HG02610 (cell line): ENCODE results near the gene CIBAR2.

Experiments
- ATAC-seq: cut with Tn5 transposase; IDR thresholded peaks from one replicate; pipeline ENCODE4 v1.9.1; 2021; ENCODE audit warnings: mild to moderate bottlenecking, moderate library complexity; ENCODE audit not compliant: unreplicated experiment

CIBAR2 gene

DNA sequence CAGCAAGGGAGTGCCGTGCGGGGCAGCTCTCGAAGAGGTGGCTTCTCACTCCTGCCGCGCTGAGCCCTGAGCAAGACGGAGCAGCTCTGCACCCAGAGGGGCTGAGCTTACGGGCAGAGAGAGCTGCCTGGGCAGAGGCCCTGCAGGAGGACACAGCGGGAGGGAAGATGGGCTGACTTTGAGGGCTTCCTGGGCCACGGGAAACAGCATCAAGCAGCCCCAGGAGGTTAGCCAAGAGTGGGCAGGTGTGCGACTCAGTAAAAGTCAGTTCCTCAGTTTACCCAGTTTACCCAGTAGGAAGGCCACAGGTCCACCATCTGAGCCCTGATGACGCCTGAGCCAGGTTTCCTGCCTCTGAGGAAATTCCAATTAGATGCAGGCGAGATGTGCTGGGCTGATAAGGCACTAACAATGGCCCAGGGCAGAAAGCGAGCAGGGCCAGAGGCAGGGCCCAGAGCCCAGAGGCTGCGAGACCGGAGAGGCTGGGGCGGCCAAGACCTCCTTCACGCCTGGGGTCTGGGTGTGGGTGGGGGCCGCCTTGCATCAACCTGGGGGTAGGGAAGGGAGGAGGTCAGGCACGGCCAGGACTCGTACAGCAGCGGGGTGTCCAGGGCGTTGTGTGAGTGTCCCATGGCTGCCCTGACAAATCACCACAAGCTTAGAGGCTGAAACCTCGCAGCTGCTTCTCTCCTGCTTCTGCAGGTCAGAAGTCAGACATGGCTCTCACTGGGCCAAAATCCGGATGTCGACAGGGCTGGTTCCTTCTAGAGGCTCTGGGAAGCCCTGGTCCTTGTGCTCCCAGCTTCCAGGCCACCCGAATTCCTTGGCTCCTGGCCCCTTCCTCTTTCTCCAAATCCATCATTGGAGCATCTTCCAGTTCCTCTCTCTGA lies 32.0 kb upstream of the CIBAR2 start:
- no peak for ATAC-seq

DNA sequence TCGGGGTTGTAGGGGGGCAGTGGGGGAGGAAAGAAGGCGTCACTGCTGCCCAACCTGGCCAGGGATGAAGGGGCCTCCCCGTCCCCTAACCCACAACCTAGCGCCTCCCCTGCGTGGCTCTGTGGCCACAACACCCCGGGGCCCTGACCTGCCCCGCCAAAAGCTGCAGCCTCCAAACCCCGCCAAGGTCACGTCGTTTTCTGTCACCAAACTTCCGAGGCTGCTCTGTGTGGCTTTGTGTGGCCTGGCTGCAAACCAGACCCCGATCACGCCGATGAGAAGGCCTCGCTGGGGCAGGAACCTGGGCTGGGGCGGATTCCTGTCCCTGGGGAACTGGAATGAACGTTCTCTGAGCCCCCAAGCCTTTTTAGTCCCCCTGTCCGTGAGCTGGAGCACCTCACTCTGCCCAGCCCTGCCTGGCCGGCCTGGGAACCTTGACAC lies 30.5 kb upstream of the CIBAR2 start:
- no peak for ATAC-seq

DNA sequence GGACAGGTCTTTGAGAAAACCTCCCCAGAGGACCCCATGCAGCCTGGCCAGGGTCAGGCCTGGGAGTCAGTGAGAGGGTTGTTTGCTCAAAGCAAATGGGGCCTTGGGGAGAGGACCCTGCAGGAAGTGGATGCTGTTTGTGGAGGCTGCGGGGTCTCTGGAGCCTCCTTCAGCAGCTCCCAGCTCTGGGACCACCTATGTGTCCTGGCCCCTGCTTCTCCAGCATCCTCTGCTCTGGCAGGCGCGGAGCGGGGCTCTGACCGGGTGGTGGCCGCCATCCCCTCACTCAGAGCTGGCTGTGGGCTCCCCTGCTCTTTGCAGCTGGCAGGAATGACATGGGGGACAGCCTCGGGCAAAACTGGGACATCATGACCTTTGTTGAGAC lies 29.8 kb upstream of the CIBAR2 start:
- ATAC-seq = no peak

DNA sequence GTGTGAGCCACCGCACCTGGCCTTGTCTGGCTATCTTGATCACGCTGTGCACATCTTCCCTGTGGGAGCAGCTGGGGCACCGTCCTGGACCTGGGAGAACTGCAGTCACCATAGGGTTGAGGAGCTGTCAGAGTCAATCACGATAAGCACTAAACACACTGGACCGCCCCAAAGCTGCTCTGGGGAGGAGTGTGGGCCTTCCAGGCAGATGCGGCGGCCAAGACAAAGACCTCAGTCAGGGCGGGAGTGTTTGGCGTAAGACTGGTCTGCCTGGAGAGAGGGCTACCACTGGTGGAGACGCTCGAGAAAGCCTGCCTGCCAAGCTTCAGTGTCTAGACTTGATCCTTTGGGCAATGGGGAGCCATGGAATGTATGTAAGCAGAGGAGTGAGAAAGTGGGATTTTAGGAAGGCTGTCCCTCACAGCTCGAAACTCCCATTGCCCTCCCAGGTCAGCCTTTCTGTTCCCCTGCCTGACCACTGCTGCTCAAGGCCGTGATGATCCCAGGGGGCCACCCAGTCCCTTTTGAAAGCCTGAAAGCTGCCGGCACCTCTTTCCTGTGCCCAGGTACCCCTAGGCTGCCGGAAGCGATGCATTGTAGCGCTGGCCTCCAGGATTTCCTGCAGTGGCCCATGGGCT lies 29.3 kb upstream of the CIBAR2 start:
- no peak for ATAC-seq

DNA sequence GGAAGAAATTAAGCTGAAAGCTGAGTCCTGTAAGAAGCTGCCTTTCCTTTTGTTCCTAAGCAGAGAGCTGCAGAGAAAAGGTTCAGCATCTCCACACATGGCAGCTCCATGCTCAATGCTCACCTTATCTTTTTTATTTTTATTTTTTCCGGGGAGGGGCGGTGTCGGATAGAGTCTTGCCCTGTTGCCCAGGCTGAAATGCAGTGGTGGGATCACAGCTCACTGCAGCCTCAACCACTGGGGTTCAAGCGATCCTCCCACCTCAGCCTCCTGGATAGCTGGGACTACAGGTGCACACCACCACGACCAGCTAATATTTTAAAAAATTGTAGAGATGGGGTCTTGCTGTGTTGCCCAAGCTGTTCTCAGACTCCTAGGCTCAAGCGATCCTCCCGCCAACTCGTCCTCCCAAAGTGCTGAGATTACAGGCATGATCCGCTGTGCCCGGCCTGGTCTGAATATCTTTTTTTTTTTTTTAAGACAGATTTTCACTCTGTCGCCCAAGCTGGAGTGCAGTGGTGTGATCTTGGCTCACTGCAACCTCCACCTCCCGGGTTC lies 28.3 kb upstream of the CIBAR2 start:
- ATAC-seq = no peak

DNA sequence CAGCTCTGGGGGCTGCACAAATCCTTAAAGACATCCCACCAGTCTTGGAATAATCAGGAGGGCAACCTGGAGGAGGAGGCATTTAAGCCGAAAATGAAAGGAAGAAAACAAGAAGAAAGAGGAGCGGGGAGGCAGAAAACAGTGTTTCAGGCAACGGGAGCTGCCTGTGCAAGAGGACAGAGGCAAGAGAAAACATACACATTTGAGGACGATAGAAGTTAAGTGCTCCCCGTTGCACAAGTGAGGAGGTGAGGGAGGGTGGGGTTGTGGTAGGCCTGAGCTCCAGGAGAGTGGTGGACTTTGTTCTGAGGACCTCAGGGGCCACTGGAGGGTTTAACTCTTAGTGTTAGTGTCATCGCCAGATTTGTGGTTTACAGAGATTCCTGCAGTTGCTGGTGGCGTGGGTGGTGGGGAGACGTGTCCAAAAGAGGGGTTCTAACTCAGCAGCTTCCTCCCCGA lies 27.6 kb upstream of the CIBAR2 start:
- no peak for ATAC-seq

DNA sequence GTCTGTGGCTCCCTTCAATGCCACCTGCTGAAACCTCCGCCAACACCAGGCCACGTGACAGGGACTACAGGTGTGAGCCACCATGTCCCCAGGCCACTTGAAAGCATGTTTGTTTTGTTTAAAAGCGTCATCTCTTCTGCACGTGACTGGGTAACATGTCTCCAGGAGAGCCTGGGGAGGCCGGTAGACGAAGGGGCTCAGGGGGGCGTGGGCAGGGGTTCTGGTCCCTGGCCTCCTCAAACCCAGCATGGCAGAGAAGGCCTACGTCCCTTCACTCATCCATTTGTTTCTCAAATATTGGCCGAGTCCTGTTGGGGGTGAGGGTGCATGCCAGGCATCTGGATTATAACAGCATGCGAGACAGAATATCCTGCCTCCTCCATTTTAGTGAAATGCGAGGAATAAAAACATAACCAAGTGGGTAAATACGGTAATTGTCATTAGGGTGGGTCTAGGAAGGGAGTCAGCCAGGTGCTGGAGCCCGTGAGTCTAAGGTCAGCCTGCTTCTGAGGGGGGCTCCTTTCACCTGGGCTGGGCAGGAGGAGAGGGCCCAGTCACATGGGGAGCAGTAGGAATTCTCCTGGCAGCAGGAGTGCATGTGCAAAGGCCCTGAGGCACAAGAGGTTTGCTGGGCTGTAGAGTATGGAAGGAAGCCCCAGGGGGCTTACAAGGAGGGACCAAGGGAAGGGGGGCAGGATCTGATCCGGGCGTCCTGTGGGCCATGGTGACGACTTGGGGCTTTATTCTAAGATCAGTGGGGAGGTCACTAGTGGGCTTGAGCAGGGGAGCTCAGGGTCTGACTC lies 26.8 kb upstream of the CIBAR2 start:
- no peak for ATAC-seq

DNA sequence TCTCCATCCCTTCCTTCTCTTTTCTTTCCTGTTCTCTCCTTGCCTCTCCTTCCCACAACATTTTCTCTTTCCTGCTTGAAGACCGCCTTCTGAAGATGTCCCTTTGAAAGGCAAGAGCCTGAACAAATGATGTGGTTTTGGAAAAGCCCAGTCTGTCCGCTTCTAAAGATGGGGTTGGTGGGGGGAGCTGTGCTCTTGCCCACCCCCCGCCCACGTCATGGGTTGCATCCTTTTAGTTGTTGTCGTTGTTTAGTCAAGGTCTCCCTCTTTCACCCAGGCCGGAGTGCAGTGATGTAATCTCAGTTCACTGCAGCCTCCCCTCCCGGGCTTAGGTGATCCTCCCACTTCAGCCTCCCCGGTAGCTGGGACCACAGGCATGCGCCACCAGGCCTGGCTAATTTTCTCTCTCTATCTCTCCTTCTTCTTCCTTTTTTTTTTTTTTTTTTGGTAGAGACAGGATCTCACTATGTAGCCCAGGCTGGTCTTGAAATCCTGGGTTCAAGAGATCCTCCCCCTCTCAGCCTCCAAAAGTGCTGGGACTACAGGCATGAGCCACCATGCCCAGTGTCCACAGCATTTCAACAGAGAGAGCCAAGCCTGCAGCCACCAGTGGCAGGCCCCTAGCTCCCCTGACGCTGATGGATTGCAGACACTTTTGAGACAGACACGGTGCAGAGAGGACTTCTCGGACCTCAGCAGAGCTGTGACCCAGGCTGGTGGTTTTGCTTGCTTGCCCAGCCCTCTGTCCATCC lies 26.0 kb upstream of the CIBAR2 start:
- no peak for ATAC-seq

DNA sequence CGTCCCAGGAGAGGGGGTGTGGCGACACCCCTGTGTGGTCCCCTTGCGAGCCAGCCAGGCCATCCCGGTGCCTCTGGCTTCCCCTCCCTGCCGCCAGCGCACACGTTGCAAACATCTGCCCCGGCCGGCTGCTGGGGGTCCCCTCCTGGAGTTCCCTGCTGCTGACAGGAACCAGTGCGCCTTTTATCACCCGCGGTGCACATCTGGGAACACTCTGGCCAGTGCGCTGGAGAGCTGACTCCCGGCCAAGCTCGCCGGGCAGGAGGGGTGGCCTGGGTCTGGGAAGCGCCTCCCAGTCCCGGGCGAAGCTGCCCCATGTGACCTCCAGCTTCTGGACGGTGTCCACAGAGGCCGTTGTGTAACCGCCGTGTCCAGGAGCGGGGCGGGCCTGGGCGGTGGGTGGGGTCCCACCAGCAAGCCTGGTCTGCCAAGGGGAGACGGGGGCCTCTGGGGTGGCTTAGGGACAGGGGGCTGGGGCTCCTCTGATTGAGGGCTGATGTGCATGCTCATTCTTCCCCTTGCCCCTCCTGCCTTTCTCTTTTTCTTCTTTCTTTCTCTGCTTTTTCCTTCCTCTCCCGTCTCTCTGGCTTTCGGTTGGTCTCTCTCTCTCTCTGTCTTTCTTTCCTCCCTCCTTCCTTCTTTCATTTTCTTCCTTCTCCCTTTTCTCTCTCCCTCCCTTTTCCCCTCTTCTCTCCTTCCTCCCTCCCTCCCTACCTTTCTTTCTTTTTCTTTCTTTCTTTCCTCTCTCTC lies 25.2 kb upstream of the CIBAR2 start:
- no peak for ATAC-seq

DNA sequence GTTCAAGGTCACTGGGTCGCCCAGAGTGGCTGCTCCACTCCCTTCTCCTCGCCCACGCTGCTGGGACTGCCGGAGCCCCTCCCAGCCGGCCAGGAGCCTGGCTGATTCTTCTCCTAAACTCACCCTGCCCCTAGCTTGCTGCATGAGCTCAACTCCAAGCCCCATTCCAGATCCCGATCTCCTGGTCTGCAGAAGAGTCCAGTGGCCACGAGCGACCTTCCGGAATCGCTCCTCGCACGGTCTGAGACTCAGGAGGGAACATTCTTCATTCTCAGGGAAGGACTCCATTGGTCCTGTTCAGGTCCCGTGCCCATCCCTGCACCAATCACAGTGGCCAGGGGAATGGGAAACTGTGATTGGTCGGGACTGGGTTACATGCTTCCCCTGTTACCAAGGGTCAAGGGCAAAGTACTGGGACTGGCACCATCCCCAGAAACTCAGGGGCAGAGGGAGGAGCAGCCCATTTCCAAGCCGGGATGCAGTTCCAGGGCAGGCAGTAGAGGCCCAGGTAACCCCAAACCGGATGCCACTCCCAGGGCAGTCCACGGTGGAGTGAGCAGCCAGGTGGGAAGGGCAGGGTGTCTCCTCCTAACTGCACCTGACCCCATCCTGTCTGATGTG lies 24.5 kb upstream of the CIBAR2 start:
- no peak for ATAC-seq

DNA sequence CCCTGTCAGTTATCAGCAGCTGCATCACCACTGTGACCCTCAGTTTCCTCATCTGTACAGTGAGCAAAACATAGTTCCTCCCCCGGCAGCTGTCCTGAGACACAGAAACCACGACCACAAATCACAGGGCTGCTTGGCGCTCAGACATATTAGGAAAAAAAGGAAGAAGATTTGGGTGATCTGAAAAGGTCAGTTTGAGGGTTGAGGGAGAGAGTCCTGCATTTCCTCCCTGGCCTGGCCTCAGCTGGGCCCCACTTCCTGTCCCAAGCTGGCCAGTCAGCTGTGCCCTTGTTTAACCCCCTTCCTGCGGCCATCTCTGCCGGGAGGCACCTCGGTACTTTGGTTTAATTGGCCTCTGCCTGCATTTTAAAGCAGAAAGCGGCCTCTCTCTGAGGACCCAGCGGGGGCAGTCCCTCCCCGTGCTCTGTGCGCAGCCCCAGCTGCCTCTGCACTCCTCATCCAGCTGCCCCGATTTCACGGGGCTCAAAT lies 24.0 kb upstream of the CIBAR2 start:
- ATAC-seq = no peak

DNA sequence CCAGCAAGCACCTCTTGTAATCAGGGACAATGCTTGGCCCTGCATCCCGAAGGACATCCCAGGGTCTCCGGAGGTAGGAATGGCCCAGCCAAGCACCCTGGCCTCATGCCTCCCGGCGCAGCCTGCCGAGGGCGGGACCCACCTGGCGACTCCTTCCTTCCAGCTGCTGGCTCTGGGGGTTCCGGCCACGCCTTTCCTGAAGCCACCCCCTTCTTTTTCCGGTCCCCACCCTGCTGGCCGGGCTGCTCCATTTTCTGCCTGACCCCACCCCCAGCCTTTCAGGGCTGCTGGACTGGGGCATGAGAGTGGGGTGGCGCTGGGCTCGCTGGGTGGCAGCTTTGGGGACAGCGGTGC lies 22.5 kb upstream of the CIBAR2 start:
- ATAC-seq = no peak

DNA sequence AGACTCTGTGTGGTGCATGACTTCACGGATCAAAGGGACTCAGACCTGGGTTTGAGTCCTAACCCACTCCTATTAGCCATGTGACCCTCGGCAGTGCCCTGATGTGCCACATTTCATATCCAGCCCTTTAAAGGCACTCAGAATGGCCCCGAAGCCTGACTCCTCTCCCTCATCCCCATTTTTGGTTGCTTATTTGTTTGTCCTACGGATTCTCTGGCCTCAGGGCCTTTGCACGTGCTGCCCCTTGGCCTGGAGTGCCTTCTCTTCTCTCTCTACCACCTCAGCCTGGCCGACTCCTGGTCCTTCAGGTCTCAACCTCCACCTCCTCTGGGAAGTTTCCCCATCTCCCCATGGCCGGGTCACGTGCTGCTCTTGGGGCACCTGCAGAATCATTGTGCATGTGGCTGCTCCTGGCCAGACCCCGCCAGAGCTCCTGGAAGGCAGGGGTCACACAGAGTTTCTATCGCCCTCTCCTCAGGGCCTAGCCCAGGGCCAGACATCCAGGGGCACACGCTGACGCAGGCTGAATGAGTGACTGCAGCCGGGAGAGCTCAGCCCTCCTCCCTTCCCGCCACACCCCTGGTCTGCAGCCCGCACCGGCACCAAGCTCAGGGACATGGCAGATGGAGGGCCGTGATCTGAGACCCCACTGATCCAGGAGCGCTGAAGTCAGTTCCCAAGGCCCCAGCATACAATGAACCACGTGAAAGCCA lies 22.0 kb upstream of the CIBAR2 start:
- ATAC-seq = no peak

DNA sequence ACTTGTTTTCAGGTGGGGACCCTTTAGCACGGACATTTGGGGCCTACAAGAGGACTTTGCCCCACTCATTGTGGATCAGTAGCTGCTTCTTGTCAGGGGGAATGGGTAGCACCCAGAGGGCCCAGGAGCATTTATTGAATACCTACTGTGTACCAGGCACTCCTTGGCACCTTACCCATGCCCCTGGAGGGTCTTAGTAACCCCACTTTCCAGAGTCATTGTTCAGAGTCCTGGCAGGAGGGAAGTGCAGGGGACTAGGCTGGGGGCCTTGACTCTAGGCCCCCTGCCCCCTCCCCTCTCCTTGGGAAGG lies 21.0 kb upstream of the CIBAR2 start:
- ATAC-seq = no peak

DNA sequence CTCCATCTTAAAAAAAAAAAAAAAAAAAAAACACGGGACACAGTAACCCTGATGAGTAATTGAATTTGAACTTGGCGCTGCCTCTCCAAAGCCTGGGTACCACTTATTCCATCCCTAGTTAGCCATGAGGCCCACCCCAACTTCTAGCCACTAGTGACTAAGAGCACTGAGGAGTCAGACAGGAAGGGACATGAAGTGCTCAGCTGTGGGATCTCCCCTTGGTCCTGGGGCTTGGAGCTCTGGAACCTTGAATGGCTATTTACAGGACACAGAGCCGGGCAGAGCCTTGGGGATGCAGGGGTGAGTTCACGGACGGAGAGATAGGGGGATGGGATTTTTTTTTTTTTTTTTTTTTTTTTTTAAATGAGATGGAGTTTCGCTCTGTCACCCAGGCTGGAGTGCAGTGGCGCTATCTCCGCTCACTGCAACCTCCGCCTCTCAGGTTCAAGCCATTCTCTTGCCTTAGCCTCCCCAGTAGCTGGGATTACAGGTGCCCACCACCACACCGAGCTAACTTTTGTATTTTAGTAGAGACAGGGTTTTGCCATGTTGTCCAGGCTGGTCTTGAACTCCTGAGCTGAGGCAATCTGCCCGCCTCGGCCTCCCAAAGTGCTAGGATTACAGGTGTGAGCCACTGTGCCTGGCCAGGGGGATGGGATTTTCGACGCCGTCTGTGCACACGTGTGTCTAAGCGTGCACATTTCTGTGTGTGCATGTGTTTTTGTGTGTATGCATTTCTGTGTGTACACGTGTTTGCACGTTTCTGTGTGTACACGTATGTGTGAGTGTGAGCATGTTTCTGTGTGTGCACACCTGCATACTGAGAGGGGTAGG lies 20.4 kb upstream of the CIBAR2 start:
- no peak for ATAC-seq

DNA sequence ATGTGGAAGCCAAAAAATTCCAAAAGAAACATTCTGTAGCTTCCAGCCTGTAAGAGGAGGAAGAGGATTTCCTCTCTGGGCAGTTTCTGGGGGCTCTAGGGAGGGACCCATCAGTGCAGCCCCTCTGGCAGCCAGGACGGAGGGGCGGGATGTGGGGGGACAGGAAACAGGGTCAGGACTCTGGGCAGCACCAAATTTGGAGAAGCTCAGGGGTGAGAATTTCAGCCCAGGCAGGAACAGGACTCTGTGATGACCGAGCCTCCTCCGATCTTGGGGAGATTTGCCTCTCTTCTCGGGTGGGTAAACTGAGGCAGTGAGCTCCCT lies 18.4 kb upstream of the CIBAR2 start:
- ATAC-seq = no peak

DNA sequence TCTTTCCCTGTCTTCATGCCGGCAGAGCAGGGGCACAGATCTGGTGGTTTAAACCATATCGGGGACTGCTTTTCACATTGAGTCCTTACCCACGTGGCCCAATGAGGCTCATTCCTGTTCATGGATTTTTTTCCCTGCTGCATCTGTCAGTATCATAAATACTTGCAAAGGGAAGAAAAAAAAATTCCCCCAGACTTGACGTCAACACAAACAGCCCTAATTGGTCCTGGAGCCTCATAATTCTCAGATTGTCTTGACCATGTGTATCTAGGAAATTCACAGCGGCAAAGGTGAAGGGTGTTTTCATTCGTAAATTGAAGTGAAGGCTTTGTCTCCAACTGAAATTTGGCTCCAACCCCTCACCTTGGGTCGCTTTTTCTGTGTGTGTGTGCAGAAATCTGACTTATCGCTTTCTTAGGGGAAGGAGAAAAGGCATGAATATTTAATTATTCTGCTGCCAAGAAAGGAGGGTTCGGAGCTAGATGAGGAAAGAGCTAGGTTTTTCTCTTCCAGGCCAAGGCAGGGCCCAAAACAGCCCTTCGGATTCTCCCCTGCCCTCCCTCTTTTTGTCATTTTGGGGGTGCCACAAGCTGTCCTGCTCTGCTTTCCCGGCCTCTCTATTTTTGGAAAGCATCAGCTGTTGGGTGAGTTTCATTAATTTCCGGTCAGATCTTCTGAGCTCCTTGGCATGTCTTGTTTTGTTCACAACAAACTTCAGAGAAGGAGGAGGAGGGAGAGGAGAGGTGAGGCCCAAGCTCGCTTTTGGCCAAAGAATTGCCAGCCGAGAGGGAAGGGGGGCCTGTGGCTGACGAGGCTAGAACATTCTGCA lies 17.8 kb upstream of the CIBAR2 start:
- no peak for ATAC-seq
